ENCODE measurements around the gene CES5A.

GRCh38 chr16:55835581-55835980, 39.6 kb downstream of the CES5A start:
- TF ChIP-seq CTCF (IDR thresholded peaks at IDR 0.05) = no peak
- no peak for TF ChIP-seq POLR2A (IDR thresholded peaks at IDR 0.05)

Data from gastroesophageal sphincter (tissue), 3 donors.